GM23248 (cell line): ENCODE measurements around the gene S100A11. TPM values are rescaled to one million over a fixed set of nuclear protein-coding genes. Genes with fewer than 3 reads are reported as not detected.

Source experiments
- DNase-seq: peaks from one replicate; pipeline ENCODE4 v3.0.0-alpha.2; 2015
- H2AFZ ChIP-seq: fragments of 200-600 bp; sonication (generic); 2 replicates; pipeline ENCODE4 v1.6.1; 2016; ENCODE audit warnings: antibody characterized with exemption
- H3F3A ChIP-seq: fragments of 200-600 bp; sonication (generic); 2 replicates; pipeline ENCODE4 v1.6.1; 2016; ENCODE audit warnings: mild to moderate bottlenecking, antibody characterized with exemption, mixed run types; ENCODE audit not compliant: insufficient read depth
- H3K27ac ChIP-seq: fragments of 200-600 bp; sonication (generic); 2 replicates; pipeline ENCODE4 v1.5.1; 2016; ENCODE audit warnings: mild to moderate bottlenecking
- H3K27me3 ChIP-seq: fragments of 200-600 bp; sonication (generic); replicated peaks from 2 replicates; pipeline ENCODE4 v1.6.1; 2016; ENCODE audit warnings: mild to moderate bottlenecking; ENCODE audit not compliant: insufficient read depth
- H3K36me3 ChIP-seq: fragments of 200-600 bp; sonication (generic); 2 replicates; pipeline ENCODE4 v1.6.1; 2016; ENCODE audit warnings: low read depth, mild to moderate bottlenecking
- H3K4me1 ChIP-seq: fragments of 200-600 bp; sonication (generic); 2 replicates; pipeline ENCODE4 v1.6.1; 2016; ENCODE audit warnings: mild to moderate bottlenecking; ENCODE audit not compliant: insufficient read depth
- H3K4me2 ChIP-seq: fragments of 200-600 bp; sonication (generic); one replicate; pipeline ENCODE4 v1.6.1; 2016; ENCODE audit warnings: mild to moderate bottlenecking; ENCODE audit not compliant: unreplicated experiment
- H3K4me3 ChIP-seq: fragments of 200-600 bp; sonication (generic); 2 replicates; pipeline ENCODE4 v1.5.1; 2016; ENCODE audit warnings: mild to moderate bottlenecking
- H3K79me2 ChIP-seq: fragments of 200-600 bp; sonication (generic); 2 replicates; pipeline ENCODE4 v1.6.1; 2016; ENCODE audit warnings: mild to moderate bottlenecking; ENCODE audit not compliant: insufficient read depth
- H3K9ac ChIP-seq: fragments of 200-600 bp; sonication (generic); 2 replicates; pipeline ENCODE4 v1.6.1; 2016; ENCODE audit warnings: mild to moderate bottlenecking
- H3K9me2 ChIP-seq: fragments of 200-600 bp; sonication (generic); 2 replicates; pipeline ENCODE4 v1.6.1; 2016; ENCODE audit warnings: mixed run types, mild to moderate bottlenecking, moderate library complexity; ENCODE audit not compliant: insufficient read depth
- H3K9me3 ChIP-seq: fragments of 200-600 bp; sonication (generic); one replicate; pipeline ENCODE4 v1.6.1; 2017; ENCODE audit warnings: low read depth
- H4K20me1 ChIP-seq: fragments of 200-600 bp; sonication (generic); 2 replicates; pipeline ENCODE4 v1.6.0; 2016; ENCODE audit not compliant: insufficient read depth
- EZH2 ChIP-seq: fragments of 200-600 bp; sonication (generic); IDR thresholded peaks from 2 replicates; pipeline ENCODE4 v1.6.1; 2018; ENCODE audit warnings: antibody characterized with exemption, mild to moderate bottlenecking; ENCODE audit not compliant: insufficient read depth, poor library complexity, severe bottlenecking
- EZH2phosphoT487 ChIP-seq: fragments of 200-600 bp; sonication (generic); IDR thresholded peaks from 2 replicates; pipeline ENCODE4 v1.6.1; 2018; ENCODE audit warnings: antibody characterized with exemption, moderate library complexity, mild to moderate bottlenecking, low read depth; ENCODE audit not compliant: insufficient read depth
- WGBS, 2 experiments: methylation state at CpG; one replicate each; pipeline ENCODE4 v1.1.6; 2015 to 2017; ENCODE audit warnings: low lambda C conversion rate in 2 of 2, low coverage in 1 of 2; ENCODE audit errors: missing lambda C conversion rate in 2 of 2; 5-methylcytosine and 5-hydroxymethylcytosine counted together
- in situ Hi-C: fragments of 300-500 bp; cut with MboI; formaldehyde crosslinking; loops from 2 replicates; pipeline ENCODE4 v1.15.0; 2020
- polyA plus RNA-seq: library from polyadenylated mRNA; unstranded; fragments of >200 nt; fragmentation: Nextera tagmentation; extraction: Ambion mirVana; gene quantifications from 2 replicates; pipeline ENCODE4 v1.2.1, GENCODE V29; 2016
- total RNA-seq: library from RNA; depleted of rRNA; stranded (reverse); fragments of >200 nt; shearing (Covaris generic); gene quantifications from 2 replicates; pipeline ENCODE4 v1.2.3, GENCODE V29; 2014

Gene S100A11
- total and polyA plus RNA-seq, 2 experiments from 2014 or later: 612 to 4,052 TPM

GRCh38 chr1:152000964-152001630, 35.7 kb downstream of the S100A11 start:
- no peaks in the 10 kb centered on the region for H3K9me3 ChIP-seq
- no peaks in the 10 kb centered on the region for H3K79me2 ChIP-seq
- H4K20me1 ChIP-seq: no peaks in the 10 kb centered on the region
- WGBS, 2 experiments: 9% methylated on average over 4 of the region's 4 CpGs
- no peaks in the 10 kb centered on the region for H3K36me3 ChIP-seq
- H2AFZ ChIP-seq: peak overlapping the region; percentile 53
- in situ Hi-C loops: no loop called here
- peak overlapping the region; percentile 44; the same call in 1 of the 2 replicates for H3K4me3 ChIP-seq
- TF ChIP-seq EZH2phosphoT487 (no peak), EZH2 (no peak)
- H3K27me3 ChIP-seq: no peaks in the 10 kb centered on the region
- peaks cover 17% of the 10 kb centered on the region for H3K4me1 ChIP-seq
- peak; percentile 75 for DNase-seq
- no peaks in the 10 kb centered on the region for H3K9me2 ChIP-seq
- H3K9ac ChIP-seq: peak overlapping the region; percentile 52
- peaks cover 34% of the 10 kb centered on the region for H3F3A ChIP-seq
- H3K27ac ChIP-seq: peak overlapping the region; percentile 91
- peak overlapping the region; percentile 64 for H3K4me2 ChIP-seq

GRCh38 chr1:151998611-151999362, 38.0 kb downstream of the S100A11 start:
- H3F3A ChIP-seq: peaks cover 45% of the 10 kb centered on the region
- no peaks in the 10 kb centered on the region for H3K79me2 ChIP-seq
- DNase-seq: no peak
- H3K9me2 ChIP-seq: no peaks in the 10 kb centered on the region
- H3K9ac ChIP-seq: no peak overlapping the region
- no peaks in the 10 kb centered on the region for H4K20me1 ChIP-seq
- H3K4me1 ChIP-seq: peaks cover 31% of the 10 kb centered on the region
- TF ChIP-seq EZH2 (no peak), EZH2phosphoT487 (no peak)
- H3K36me3 ChIP-seq: no peaks in the 10 kb centered on the region
- no peaks in the 10 kb centered on the region for H3K9me3 ChIP-seq
- H2AFZ ChIP-seq: no peak overlapping the region
- no peak overlapping the region for H3K27ac ChIP-seq
- no peak overlapping the region for H3K4me3 ChIP-seq
- H3K4me2 ChIP-seq: no peak overlapping the region
- in situ Hi-C loops: loop anchor here (5.0 kb wide), 1 partner anchor 66 kb away; no protein-coding TSS in a partner anchor
- H3K27me3 ChIP-seq: no peaks in the 10 kb centered on the region

GRCh38 chr1:151997284-151997570, 39.6 kb downstream of the S100A11 start:
- Histone ChIP-seq H3K4me2 (no peak overlapping the region), H3K79me2 (peaks cover 7% of the 10 kb centered on the region; the same call in 1 of the 2 replicates)

GRCh38 chr1:151995774-151996173, 41.0 kb downstream of the S100A11 start:
- whole genome bisulfite sequencing, 2 experiments: 70 to 74% methylated on average over 2 of the region's 2 CpGs
- 0 out of 2 replicates have a peak overlapping the region, but pooled peaks have one; percentile 63 for H3K27ac ChIP-seq

More at GRCh38 chr1:151997284-151997570, 39.6 kb downstream of the S100A11 start:
- no peak overlapping the region for H2AFZ ChIP-seq
- in situ Hi-C loops: loop anchor here (5.0 kb wide), 1 partner anchor 65 kb away; no protein-coding TSS in a partner anchor
- no peak overlapping the region for H3K4me3 ChIP-seq
- H3K27me3 ChIP-seq: no peaks in the 10 kb centered on the region
- H3K9me2 ChIP-seq: no peaks in the 10 kb centered on the region
- peak; percentile 43 for DNase-seq
- peaks cover 30% of the 10 kb centered on the region for H3K4me1 ChIP-seq
- H3K36me3 ChIP-seq: no peaks in the 10 kb centered on the region
- no peak overlapping the region for H3K27ac ChIP-seq
- 93 to 96% methylated on average over 1 of the region's 1 CpG for WGBS, 2 experiments
- TF ChIP-seq EZH2phosphoT487: no peak
- TF ChIP-seq EZH2: no peak
- no peak overlapping the region for H3K9ac ChIP-seq
- no peaks in the 10 kb centered on the region for H3K9me3 ChIP-seq
- H4K20me1 ChIP-seq: no peaks in the 10 kb centered on the region
- H3F3A ChIP-seq: peaks cover 43% of the 10 kb centered on the region

More at GRCh38 chr1:151995774-151996173, 41.0 kb downstream of the S100A11 start:
- DNase-seq: peak; percentile 42
- Histone ChIP-seq H3K36me3 (no peaks in the 10 kb centered on the region), H4K20me1 (no peaks in the 10 kb centered on the region), H3K4me1 (peaks cover 32% of the 10 kb centered on the region), H3K79me2 (peaks cover 22% of the 10 kb centered on the region), H3K9me2 (no peaks in the 10 kb centered on the region), H3K27me3 (no peaks in the 10 kb centered on the region), H3K4me3 (no peak overlapping the region), H3K9ac (no peak overlapping the region), H3K9me3 (no peaks in the 10 kb centered on the region), H3K4me2 (no peak overlapping the region), H2AFZ (no peak overlapping the region), H3F3A (peaks cover 48% of the 10 kb centered on the region)
- in situ Hi-C loops: loop anchor here (5.0 kb wide), 1 partner anchor 63 kb away; no protein-coding TSS in a partner anchor
- TF ChIP-seq EZH2 (no peak), EZH2phosphoT487 (no peak)
